Fibroblast of lung (primary cell): ENCODE data around the gene KCNC3.

ENCODE experiments used
- CTCF ChIP-seq, 2 donors: IDR thresholded peaks in 1 of 2; conservative IDR thresholded peaks in 1 of 2; 1 replicate in 1 of 2; 2 replicates in 1 of 2; pipeline ENCODE4 v1.5.1; 2011 to 2012; ENCODE audit warnings: low read length in 2 of 2, control low read depth in 1 of 2, inconsistent platforms in 1 of 2, low read depth in 1 of 2, mild to moderate bottlenecking in 1 of 2
- EZH2 ChIP-seq: IDR thresholded peaks from 2 replicates; pipeline ENCODE4 v1.5.1; 2012; ENCODE audit warnings: low read length, control low read depth, mild to moderate bottlenecking; ENCODE audit errors: missing control alignments

- TF ChIP-seq CTCF (conservative IDR thresholded peaks at IDR 0.05 in 1 of 2, IDR thresholded peaks at IDR 0.05 in 1 of 2; ENCODE audit: low read depth in 1 of 2, low read length in 2 of 2) (no peak), EZH2 (no peak)
Measured at GRCh38 chr19:50300814-50301606, 28.2 kb downstream of the KCNC3 start.
